ENCODE results near the gene SAA4.
A peak's percentile ranks its signal among the peaks of the same experiment; 100 is the strongest.

Gene SAA4

DNA sequence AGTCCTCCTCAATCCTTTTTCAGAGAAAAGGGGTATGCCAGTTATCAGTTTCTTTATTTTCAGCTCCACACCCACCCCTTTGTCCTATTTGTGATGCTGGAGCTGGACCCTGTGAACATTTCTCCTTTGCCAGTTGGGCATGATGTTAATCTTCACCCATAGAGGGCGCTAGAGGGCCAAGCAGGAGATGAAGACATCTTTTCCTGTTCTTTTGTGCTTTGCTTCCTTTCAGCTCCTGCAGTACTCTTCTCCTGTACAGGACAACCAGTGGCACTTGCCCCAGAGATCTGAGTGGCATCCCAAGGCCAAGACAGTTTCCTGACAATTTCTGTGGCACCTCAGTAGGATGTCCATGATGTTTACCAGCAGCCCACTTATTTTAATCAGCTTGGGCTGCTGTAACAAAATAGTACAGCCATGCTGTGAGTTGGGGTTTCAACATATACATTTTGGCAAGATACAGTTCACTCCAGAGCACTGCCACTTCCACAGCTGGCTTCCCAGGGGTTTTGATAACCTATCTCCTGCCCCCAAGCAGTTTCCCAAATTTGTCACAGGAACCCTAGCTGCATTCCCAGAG lies 7.3 kb upstream of the SAA4 start:
- no peak overlapping the region for H3K27ac ChIP-seq (ENCODE audit: low read depth, low read length)
- H3K9me2 ChIP-seq (replicated peaks; ENCODE audit: control insufficient read depth, low read length) = no peaks in the 10 kb centered on the region
- H3K79me2 ChIP-seq (ENCODE audit: control insufficient read depth, low read length) = no peaks in the 10 kb centered on the region
- peaks cover 5% of the 10 kb centered on the region for H3K27me3 ChIP-seq (ENCODE audit: control insufficient read depth, low read length)
- H3K4me3 ChIP-seq (ENCODE audit: low read length) = no peak overlapping the region
- H4K20me1 ChIP-seq (ENCODE audit: control insufficient read depth, insufficient read depth, low read depth, low read length) = no peaks in the 10 kb centered on the region
- H3K4me1 ChIP-seq (ENCODE audit: control insufficient read depth, low read length) = 0 out of 2 replicates have a peak, but pooled peaks cover 2% of the 10 kb centered on the region
- H3K9me3 ChIP-seq (ENCODE audit: control insufficient read depth, insufficient read depth, low read length) = no peaks in the 10 kb centered on the region
- no peaks in the 10 kb centered on the region for H3F3A ChIP-seq (ENCODE audit: control insufficient read depth, insufficient read depth)
- H3K36me3 ChIP-seq (ENCODE audit: control insufficient read depth, low read length) = no peaks in the 10 kb centered on the region
- TF ChIP-seq, protein P1, sequence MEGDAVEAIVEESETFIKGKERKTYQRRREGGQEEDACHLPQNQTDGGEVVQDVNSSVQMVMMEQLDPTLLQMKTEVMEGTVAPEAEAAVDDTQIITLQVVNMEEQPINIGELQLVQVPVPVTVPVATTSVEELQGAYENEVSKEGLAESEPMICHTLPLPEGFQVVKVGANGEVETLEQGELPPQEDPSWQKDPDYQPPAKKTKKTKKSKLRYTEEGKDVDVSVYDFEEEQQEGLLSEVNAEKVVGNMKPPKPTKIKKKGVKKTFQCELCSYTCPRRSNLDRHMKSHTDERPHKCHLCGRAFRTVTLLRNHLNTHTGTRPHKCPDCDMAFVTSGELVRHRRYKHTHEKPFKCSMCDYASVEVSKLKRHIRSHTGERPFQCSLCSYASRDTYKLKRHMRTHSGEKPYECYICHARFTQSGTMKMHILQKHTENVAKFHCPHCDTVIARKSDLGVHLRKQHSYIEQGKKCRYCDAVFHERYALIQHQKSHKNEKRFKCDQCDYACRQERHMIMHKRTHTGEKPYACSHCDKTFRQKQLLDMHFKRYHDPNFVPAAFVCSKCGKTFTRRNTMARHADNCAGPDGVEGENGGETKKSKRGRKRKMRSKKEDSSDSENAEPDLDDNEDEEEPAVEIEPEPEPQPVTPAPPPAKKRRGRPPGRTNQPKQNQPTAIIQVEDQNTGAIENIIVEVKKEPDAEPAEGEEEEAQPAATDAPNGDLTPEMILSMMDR (IDR thresholded peaks at IDR 0.05; ENCODE audit: low read depth, low read length, poor library complexity, severe bottlenecking) = peak; percentile 87
- no peak for TF ChIP-seq EZH2phosphoT487 (IDR thresholded peaks at IDR 0.05; ENCODE audit: borderline replicate concordance, low read length)
- H3K4me2 ChIP-seq (ENCODE audit: low read length) = no peak overlapping the region

DNA sequence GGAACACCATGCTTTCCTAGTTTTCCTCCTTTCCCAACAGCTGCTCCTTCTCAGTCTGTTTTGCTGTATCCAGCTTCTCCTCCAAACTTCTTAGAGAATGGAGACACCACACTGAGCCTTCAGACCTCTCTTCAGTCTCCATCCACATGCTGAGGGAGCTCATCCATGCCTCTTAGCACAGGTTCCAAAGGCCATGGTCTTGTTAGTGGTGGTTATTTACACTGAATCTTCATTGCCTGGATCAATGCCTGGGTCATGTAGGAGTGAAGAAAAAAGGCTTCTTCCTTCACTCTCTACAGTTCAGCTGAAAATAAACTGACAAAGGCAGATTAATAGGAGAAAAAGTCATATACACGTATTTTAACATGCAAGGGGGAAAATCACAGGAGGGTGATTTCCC lies 3.1 kb upstream of the SAA4 start:
- Histone ChIP-seq H3K79me2 (ENCODE audit: control insufficient read depth, low read length) (no peaks in the 10 kb centered on the region), H4K20me1 (ENCODE audit: control insufficient read depth, insufficient read depth, low read depth, low read length) (no peaks in the 10 kb centered on the region), H3K36me3 (ENCODE audit: control insufficient read depth, low read length) (no peaks in the 10 kb centered on the region), H3F3A (ENCODE audit: control insufficient read depth, insufficient read depth) (no peaks in the 10 kb centered on the region), H3K9me2 (replicated peaks; ENCODE audit: control insufficient read depth, low read length) (no peaks in the 10 kb centered on the region), H3K4me2 (ENCODE audit: low read length) (no peak overlapping the region), H3K27me3 (ENCODE audit: control insufficient read depth, low read length) (peaks cover 25% of the 10 kb centered on the region), H3K27ac (ENCODE audit: low read depth, low read length) (no peak overlapping the region), H3K4me1 (ENCODE audit: control insufficient read depth, low read length) (0 out of 2 replicates have a peak, but pooled peaks cover 2% of the 10 kb centered on the region), H3K4me3 (ENCODE audit: low read length) (no peak overlapping the region), H3K9me3 (ENCODE audit: control insufficient read depth, insufficient read depth, low read length) (no peaks in the 10 kb centered on the region)
- TF ChIP-seq, protein P1 (IDR thresholded peaks at IDR 0.05; ENCODE audit: low read depth, low read length, poor library complexity, severe bottlenecking) = no peak
- TF ChIP-seq EZH2phosphoT487 (IDR thresholded peaks at IDR 0.05; ENCODE audit: borderline replicate concordance, low read length) = no peak

DNA sequence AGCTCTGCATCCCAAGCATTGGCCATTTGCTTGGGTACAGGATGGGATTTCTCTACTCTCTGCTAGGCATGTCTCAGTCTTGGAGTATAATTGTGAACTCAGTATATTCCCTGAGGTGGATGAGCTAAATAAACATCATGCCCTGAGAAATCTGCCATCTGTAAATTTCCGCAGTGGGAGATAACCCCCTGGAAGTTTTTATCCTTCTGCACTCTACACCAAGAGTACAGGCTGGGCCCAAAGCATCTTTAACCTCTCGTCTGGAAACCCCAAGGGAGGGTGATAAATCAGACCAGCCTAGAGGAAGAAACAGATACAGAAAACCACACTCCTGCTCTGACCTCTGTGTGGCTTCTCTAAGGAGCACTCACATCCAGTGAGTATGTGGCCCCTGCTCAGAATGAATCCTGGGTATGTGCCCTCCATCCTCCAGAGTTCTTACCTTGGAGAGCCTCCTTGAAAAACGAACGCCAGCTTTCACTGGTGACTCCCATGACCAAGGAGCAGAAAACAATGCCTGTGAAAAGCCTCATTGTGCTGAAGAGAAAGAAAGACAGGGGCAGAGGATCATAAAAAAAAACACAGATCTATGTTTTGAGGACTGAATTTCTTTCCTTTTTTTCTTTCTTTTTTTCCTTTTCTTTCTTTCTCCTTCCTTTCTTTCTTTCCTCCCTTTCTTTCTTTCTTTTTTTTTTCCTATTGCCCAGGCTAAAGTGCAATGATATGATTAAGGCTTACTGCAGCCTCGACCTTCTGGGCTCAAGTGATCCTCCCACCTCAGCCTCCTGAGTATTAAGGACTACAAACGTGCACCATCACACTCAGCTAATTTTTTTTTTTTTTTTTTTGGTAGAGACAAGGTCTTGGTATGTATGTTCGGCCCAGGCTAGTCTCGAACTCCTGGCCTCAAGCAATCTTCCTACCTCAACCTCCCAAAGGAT lies 938 bp downstream of the SAA4 start:
- H3K27me3 ChIP-seq (ENCODE audit: control insufficient read depth, low read length) = peaks cover 26% of the 10 kb centered on the region
- H3K4me2 ChIP-seq (ENCODE audit: low read length) = no peak overlapping the region
- no peak overlapping the region for H3K27ac ChIP-seq (ENCODE audit: low read depth, low read length)
- H3K9me3 ChIP-seq (ENCODE audit: control insufficient read depth, insufficient read depth, low read length) = no peaks in the 10 kb centered on the region
- TF ChIP-seq, protein P1 (IDR thresholded peaks at IDR 0.05; ENCODE audit: low read depth, low read length, poor library complexity, severe bottlenecking) = no peak
- no peak for TF ChIP-seq EZH2phosphoT487 (IDR thresholded peaks at IDR 0.05; ENCODE audit: borderline replicate concordance, low read length)
- H3K79me2 ChIP-seq (ENCODE audit: control insufficient read depth, low read length) = no peaks in the 10 kb centered on the region
- H3F3A ChIP-seq (ENCODE audit: control insufficient read depth, insufficient read depth) = no peaks in the 10 kb centered on the region
- H3K4me1 ChIP-seq (ENCODE audit: control insufficient read depth, low read length) = no peaks in the 10 kb centered on the region
- no peaks in the 10 kb centered on the region for H3K36me3 ChIP-seq (ENCODE audit: control insufficient read depth, low read length)
- no peaks in the 10 kb centered on the region for H4K20me1 ChIP-seq (ENCODE audit: control insufficient read depth, insufficient read depth, low read depth, low read length)
- H3K4me3 ChIP-seq (ENCODE audit: low read length) = no peak overlapping the region
- no peaks in the 10 kb centered on the region for H3K9me2 ChIP-seq (replicated peaks; ENCODE audit: control insufficient read depth, low read length)
